HG02798 (cell line): Measurements from ENCODE around the gene STX19.
"Not testable (repeated sequence)": the region's sequence is repeated elsewhere in the genome, so short reads cannot be mapped to it uniquely, and the experiment has no call there.

Experiments
- ATAC-seq: cut with Tn5 transposase; IDR thresholded peaks from one replicate; pipeline ENCODE4 v1.9.1; 2021; ENCODE audit warnings: mild to moderate bottlenecking; ENCODE audit not compliant: unreplicated experiment, poor library complexity

STX19 gene

GRCh38 chr3:93979850-93980676, 48.3 kb downstream of the STX19 start, which contains the start of gene ARL13B:
Gene ARL13B, plus strand, starts transcription at chr3:93980155. Its CDS starts 269 bp downstream, at chr3:93980424.
- peak; percentile 100 for ATAC-seq

- peak; percentile 90 for ATAC-seq
These were observed 55.0 kb downstream of the STX19 start, which contains the start of gene PROS1 for GRCh38 chr3:93973131-93974126. Gene PROS1, minus strand, starts transcription at chr3:93973896. Its CDS starts 147 bp downstream, at chr3:93973749.

GRCh38 chr3:93969997-93970396, 58.4 kb downstream of the STX19 start:
- ATAC-seq, result no peak

GRCh38 chr3:93969443-93969842, 59.0 kb downstream of the STX19 start:
- no peak for ATAC-seq

- not testable (repeated sequence) for ATAC-seq
These were observed 63.3 kb downstream of the STX19 start for GRCh38 chr3:93965106-93965505.
